A549 (cell line): ENCODE results near the gene RETNLB. TPM values are rescaled to one million over a fixed set of nuclear protein-coding genes. Genes with fewer than 3 reads are reported as not detected.

Experiments
- ATAC-seq, 2 experiments: fragments of 200-7000 bp in 1 of 2; fragments of >200 bp in 1 of 2; cut with Nextera tagmentation in 1 of 2; cut with Tn5 transposase in 1 of 2; 3 replicates each; pipeline versions ENCODE4 v1.8.0 to v1.9.1; 2018 to 2020; ENCODE audit warnings: mild to moderate bottlenecking in 1 of 2, moderate library complexity in 1 of 2
- CTCF ChIA-PET: fragments of 300-600 bp; sonication (Branson Sonifier 250); formaldehyde crosslinking; extraction: SDS; loops from one replicate; lab custom pipeline; 2021; ENCODE audit warnings: antibody characterized with exemption, inconsistent platforms; lab: Yijun Ruan, JAX
- POLR2A ChIA-PET: fragments of 350-600 bp; formaldehyde crosslinking; extraction: SDS; loops from one replicate; lab custom pipeline; 2021; ENCODE audit warnings: antibody characterized with exemption, inconsistent platforms; lab: Yijun Ruan, JAX
- DNase-seq, 2 experiments: peaks; one replicate each; pipeline versions ENCODE4 v3.0.0 to v3.0.0-alpha.2; 2011 to 2016; ENCODE audit warnings: low read depth in 1 of 2, low spot score in 1 of 2
- FAIRE-seq: peaks from 2 replicates; lab custom pipeline; 2011; peaks lifted over from hg19 to GRCh38; lab: Jason Lieb, UNC
- H3K27ac ChIP-seq, 2 experiments: fragments of >200 bp; sonication (Bioruptor Twin); formaldehyde crosslinking; 3 replicates each; pipeline ENCODE4 v1.5.1; 2016 to 2017
- H3K4me1 ChIP-seq: fragments of >200 bp; sonication (Bioruptor Twin); formaldehyde crosslinking; 3 replicates; pipeline ENCODE4 v1.6.1; 2016
- H3K4me2 ChIP-seq: fragments of >200 bp; sonication (Bioruptor Twin); formaldehyde crosslinking; 3 replicates; pipeline ENCODE4 v1.6.1; 2016
- H3K4me3 ChIP-seq: fragments of >200 bp; sonication (Bioruptor Twin); formaldehyde crosslinking; 3 replicates; pipeline ENCODE4 v1.5.1; 2016
- H3K9me3 ChIP-seq: fragments of >200 bp; sonication (Bioruptor Twin); formaldehyde crosslinking; 3 replicates; pipeline ENCODE4 v1.6.1; 2016
- CBX8 ChIP-seq: fragments of 200-600 bp; sonication (generic); IDR thresholded peaks from 2 replicates; pipeline ENCODE4 v1.6.1; 2016
- CHD2 ChIP-seq: fragments of 150-350 bp; IDR thresholded peaks from 2 replicates; pipeline ENCODE4 v1.6.1; 2014; ENCODE audit warnings: low read length; ENCODE audit not compliant: partially characterized antibody
- CHD4 ChIP-seq: fragments of 200-600 bp; sonication (generic); IDR thresholded peaks from 2 replicates; pipeline ENCODE4 v1.6.1; 2016; ENCODE audit warnings: antibody characterized with exemption, mild to moderate bottlenecking, borderline replicate concordance
- EHMT2 ChIP-seq: fragments of 200-600 bp; sonication (generic); IDR thresholded peaks from 2 replicates; pipeline ENCODE4 v1.6.1; 2016; ENCODE audit warnings: antibody characterized with exemption, low read depth, mild to moderate bottlenecking, moderate library complexity
- ESRRA ChIP-seq: fragments of 150-350 bp; IDR thresholded peaks from 2 replicates; pipeline ENCODE4 v1.6.1; 2014; ENCODE audit warnings: mild to moderate bottlenecking, low read length, borderline replicate concordance
- FOSB ChIP-seq: fragments of 250-450 bp; sonication (Bioruptor Pico); IDR thresholded peaks from 2 replicates; pipeline ENCODE4 v1.5.0; 2020; ENCODE audit warnings: mild to moderate bottlenecking, moderate library complexity
- HDAC2 ChIP-seq: fragments of 200-600 bp; sonication (generic); IDR thresholded peaks from 2 replicates; pipeline ENCODE4 v1.6.1; 2016
- HOXB13 ChIP-seq: fragments of 250-450 bp; sonication (Bioruptor Pico); IDR thresholded peaks from 2 replicates; pipeline ENCODE4 v1.5.0; 2020; ENCODE audit warnings: low read depth, mild to moderate bottlenecking, moderate library complexity
- HOXB5 ChIP-seq: fragments of 250-450 bp; sonication (Bioruptor Pico); IDR thresholded peaks from 2 replicates; pipeline ENCODE4 v1.5.0; 2020; ENCODE audit warnings: mild to moderate bottlenecking, moderate library complexity
- JUN ChIP-seq, 2 experiments: fragments of >200 bp; sonication (Bioruptor Twin); formaldehyde crosslinking; IDR thresholded peaks; 2 replicates in 1 of 2; 3 replicates in 1 of 2; pipeline ENCODE4 v1.6.1; 2016 to 2017
- JUNB ChIP-seq: fragments of >200 bp; sonication (Bioruptor Twin); formaldehyde crosslinking; IDR thresholded peaks from 2 replicates; pipeline ENCODE4 v1.6.1; 2016
- KDM1A ChIP-seq: fragments of 200-600 bp; sonication (generic); IDR thresholded peaks from 2 replicates; pipeline ENCODE4 v1.6.1; 2016; ENCODE audit warnings: low read depth, mild to moderate bottlenecking
- MAFK ChIP-seq: fragments of 450-650 bp; IDR thresholded peaks from 2 replicates; pipeline ENCODE4 v1.6.1; 2014; ENCODE audit not compliant: partially characterized antibody
- MAZ ChIP-seq: fragments of 150-350 bp; IDR thresholded peaks from 2 replicates; pipeline ENCODE4 v1.6.1; 2014; ENCODE audit warnings: antibody characterized with exemption, low read depth, low read length, borderline replicate concordance
- NFE2L2 ChIP-seq: fragments of 150-350 bp; conservative IDR thresholded peaks from 2 replicates; pipeline ENCODE4 v1.6.1; 2014; ENCODE audit warnings: low read length
- POLR2AphosphoS2 ChIP-seq: conservative IDR thresholded peaks from 2 replicates; pipeline ENCODE4 v1.6.1; 2012; ENCODE audit warnings: low read length, improper control_type of control experiment, inconsistent platforms
- RAD21 ChIP-seq, 2 experiments: fragments of >200 bp in 1 of 2; sonication (Bioruptor Twin) in 1 of 2; formaldehyde crosslinking in 1 of 2; IDR thresholded peaks in 1 of 2; conservative IDR thresholded peaks in 1 of 2; 2 replicates in 1 of 2; 3 replicates in 1 of 2; pipeline ENCODE4 v1.6.1; 2012 to 2018; ENCODE audit warnings: inconsistent platforms in 1 of 2
- RFX5 ChIP-seq: fragments of 450-650 bp; IDR thresholded peaks from 2 replicates; pipeline ENCODE4 v1.7.1; 2014; ENCODE audit warnings: antibody characterized with exemption, mild to moderate bottlenecking, moderate library complexity
- SREBF2 ChIP-seq: fragments of 450-650 bp; IDR thresholded peaks from 2 replicates; pipeline ENCODE4 v1.6.1; 2014; ENCODE audit warnings: mild to moderate bottlenecking, moderate library complexity
- TFCP2L1 ChIP-seq: fragments of 250-450 bp; sonication (Bioruptor Pico); IDR thresholded peaks from 2 replicates; pipeline ENCODE4 v1.5.0; 2021; ENCODE audit warnings: mild to moderate bottlenecking
- ZC3H11A ChIP-seq: fragments of 450-650 bp; IDR thresholded peaks from 2 replicates; pipeline ENCODE4 v1.6.1; 2014; ENCODE audit warnings: antibody characterized with exemption, mild to moderate bottlenecking
- ZFP36 ChIP-seq: fragments of 450-650 bp; IDR thresholded peaks from 2 replicates; pipeline ENCODE4 v1.6.1; 2014; ENCODE audit warnings: borderline replicate concordance; ENCODE audit not compliant: partially characterized antibody
- ZSCAN20 ChIP-seq: fragments of 250-450 bp; sonication (Bioruptor Pico); IDR thresholded peaks from 2 replicates; pipeline ENCODE4 v1.8.0; 2022; ENCODE audit warnings: mild to moderate bottlenecking, moderate library complexity
- WGBS: methylation state at CpG from one replicate; pipeline ENCODE4 v1.1.6; 2017; ENCODE audit errors: missing lambda C conversion rate; 5-methylcytosine and 5-hydroxymethylcytosine counted together
- polyA plus RNA-seq, 4 experiments: library from polyadenylated mRNA; depleted of rRNA in 3 of 4; stranded (reverse); fragments of >200 nt; fragmentation: RNase III in 1 of 4; extraction: RNeasy Plus Mini Kit Qiagen cat#74134 plus additional on column Dnase treatment in 1 of 4; gene quantifications; 2 replicates in 3 of 4; 3 replicates in 1 of 4; pipeline ENCODE4 v1.2.3, GENCODE V29; 2011 to 2017
- TF ChIP-seq, protein P1 (sequence below): fragments of 450-650 bp; IDR thresholded peaks from 2 replicates; pipeline ENCODE4 v1.6.1; 2014; ENCODE audit warnings: antibody characterized with exemption
- TF ChIP-seq, protein P2 (sequence below): fragments of >200 bp; sonication (Bioruptor Twin); formaldehyde crosslinking; IDR thresholded peaks from 2 replicates; pipeline ENCODE4 v1.6.1; 2016
- TF ChIP-seq, protein P3 (sequence below): fragments of 250-450 bp; sonication (Bioruptor Pico); IDR thresholded peaks from 2 replicates; pipeline ENCODE4 v1.5.0; 2020; ENCODE audit warnings: low read depth, mild to moderate bottlenecking, moderate library complexity
- TF ChIP-seq, protein P4 (sequence below): fragments of >200 bp; sonication (Bioruptor Twin); formaldehyde crosslinking; IDR thresholded peaks from 3 replicates; pipeline ENCODE4 v1.6.1; 2016
- TF ChIP-seq, protein P5 (sequence below): IDR thresholded peaks from 2 replicates; pipeline ENCODE4 v1.6.1; 2012
- TF ChIP-seq, protein P6 (sequence below): fragments of >200 bp; sonication (Bioruptor Twin); formaldehyde crosslinking; IDR thresholded peaks from 3 replicates; pipeline ENCODE4 v1.5.1; 2016

The RETNLB gene
- polyA plus RNA-seq, 2 of the 4 experiments (the other 2 are of a cell fraction): not detected

DNA sequence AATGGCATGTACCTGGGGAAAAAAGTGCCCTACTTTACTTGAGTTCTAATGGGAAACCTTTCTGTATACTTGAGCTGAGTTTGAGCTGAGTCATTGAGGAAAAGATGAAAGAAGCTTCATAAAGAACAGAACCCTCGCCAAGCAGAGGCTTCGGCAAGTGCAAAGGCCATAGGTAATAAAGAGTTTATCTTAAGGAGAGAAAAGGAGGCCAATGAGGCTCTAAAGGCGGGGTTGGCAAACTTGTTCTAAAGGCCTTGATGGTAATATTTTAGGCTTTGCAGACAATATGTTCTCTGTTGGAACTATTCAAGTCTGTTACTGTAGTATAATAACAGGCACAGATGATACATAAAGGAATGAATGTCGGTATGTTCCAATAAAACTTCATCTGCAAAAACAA lies 47.8 kb upstream of the RETNLB start:
- ChIA-PET CTCF (no interaction called here), POLR2A (no interaction called here)
- DNase-seq (no peak), FAIRE-seq (no peak), ATAC-seq (no peak)
- no peaks in the 10 kb centered on the region for H3K4me1 ChIP-seq
- no peak overlapping the region for H3K4me3 ChIP-seq
- no peak overlapping the region for H3K27ac ChIP-seq
- H3K9me3 ChIP-seq: no peaks in the 10 kb centered on the region
- H3K4me2 ChIP-seq: no peak overlapping the region
- 51% methylated on average over 4 of the region's 4 CpGs for WGBS
- TF ChIP-seq, protein P1, sequence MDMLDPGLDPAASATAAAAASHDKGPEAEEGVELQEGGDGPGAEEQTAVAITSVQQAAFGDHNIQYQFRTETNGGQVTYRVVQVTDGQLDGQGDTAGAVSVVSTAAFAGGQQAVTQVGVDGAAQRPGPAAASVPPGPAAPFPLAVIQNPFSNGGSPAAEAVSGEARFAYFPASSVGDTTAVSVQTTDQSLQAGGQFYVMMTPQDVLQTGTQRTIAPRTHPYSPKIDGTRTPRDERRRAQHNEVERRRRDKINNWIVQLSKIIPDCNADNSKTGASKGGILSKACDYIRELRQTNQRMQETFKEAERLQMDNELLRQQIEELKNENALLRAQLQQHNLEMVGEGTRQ: no peak
- no peak for TF ChIP-seq RFX5
- TF ChIP-seq ZFP36: no peak
- TF ChIP-seq ZSCAN20 (CRISPR knock-in tag): no peak
- no peak for TF ChIP-seq CBX8
- no peak for TF ChIP-seq TFCP2L1
- TF ChIP-seq, protein P2, sequence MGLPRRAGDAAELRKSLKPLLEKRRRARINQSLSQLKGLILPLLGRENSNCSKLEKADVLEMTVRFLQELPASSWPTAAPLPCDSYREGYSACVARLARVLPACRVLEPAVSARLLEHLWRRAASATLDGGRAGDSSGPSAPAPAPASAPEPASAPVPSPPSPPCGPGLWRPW: no peak
- TF ChIP-seq ZC3H11A: no peak
- no peak for TF ChIP-seq HOXB5
- TF ChIP-seq MAFK: no peak
- TF ChIP-seq KDM1A: no peak
- TF ChIP-seq CHD4: no peak

DNA sequence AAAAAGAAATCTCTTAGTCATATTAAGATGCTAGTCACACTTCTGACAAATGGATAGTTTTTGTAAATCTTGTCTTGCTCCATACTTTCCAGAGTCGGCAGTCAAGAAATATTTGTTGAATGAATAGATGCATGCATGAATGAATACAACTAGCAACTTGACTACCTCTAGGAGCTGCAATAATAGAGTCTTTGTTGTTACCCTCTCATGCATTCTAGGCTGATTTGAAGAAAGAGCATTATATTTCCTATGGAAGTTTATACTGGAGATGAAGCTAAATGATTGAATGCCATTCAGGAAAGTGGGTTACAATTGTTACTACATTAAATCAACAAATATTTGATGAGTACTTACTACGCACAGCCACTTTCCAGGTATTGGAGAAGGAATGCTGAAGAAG lies 47.2 kb upstream of the RETNLB start:
- ATAC-seq: no peak
- H3K27ac ChIP-seq: no peak overlapping the region
- H3K4me3 ChIP-seq: no peak overlapping the region
- H3K4me1 ChIP-seq: no peaks in the 10 kb centered on the region
- POLR2A ChIA-PET: no interaction called here
- CTCF ChIA-PET: no interaction called here
- H3K4me2 ChIP-seq: no peak overlapping the region
- DNase-seq: no peak
- H3K9me3 ChIP-seq: no peaks in the 10 kb centered on the region
- no peak for FAIRE-seq
- no peak for TF ChIP-seq KDM1A
- TF ChIP-seq CHD2: no peak
- TF ChIP-seq HOXB13 (CRISPR knock-in tag): no peak
- no peak for TF ChIP-seq JUNB
- no peak for TF ChIP-seq HOXB5
- no peak for TF ChIP-seq ESRRA
- no peak for TF ChIP-seq SREBF2
- TF ChIP-seq FOSB: no peak
- TF ChIP-seq, protein P3, sequence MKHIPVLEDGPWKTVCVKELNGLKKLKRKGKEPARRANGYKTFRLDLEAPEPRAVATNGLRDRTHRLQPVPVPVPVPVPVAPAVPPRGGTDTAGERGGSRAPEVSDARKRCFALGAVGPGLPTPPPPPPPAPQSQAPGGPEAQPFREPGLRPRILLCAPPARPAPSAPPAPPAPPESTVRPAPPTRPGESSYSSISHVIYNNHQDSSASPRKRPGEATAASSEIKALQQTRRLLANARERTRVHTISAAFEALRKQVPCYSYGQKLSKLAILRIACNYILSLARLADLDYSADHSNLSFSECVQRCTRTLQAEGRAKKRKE: no peak
- TF ChIP-seq, protein P2: no peak
- TF ChIP-seq POLR2AphosphoS2: no peak
- TF ChIP-seq, protein P4, sequence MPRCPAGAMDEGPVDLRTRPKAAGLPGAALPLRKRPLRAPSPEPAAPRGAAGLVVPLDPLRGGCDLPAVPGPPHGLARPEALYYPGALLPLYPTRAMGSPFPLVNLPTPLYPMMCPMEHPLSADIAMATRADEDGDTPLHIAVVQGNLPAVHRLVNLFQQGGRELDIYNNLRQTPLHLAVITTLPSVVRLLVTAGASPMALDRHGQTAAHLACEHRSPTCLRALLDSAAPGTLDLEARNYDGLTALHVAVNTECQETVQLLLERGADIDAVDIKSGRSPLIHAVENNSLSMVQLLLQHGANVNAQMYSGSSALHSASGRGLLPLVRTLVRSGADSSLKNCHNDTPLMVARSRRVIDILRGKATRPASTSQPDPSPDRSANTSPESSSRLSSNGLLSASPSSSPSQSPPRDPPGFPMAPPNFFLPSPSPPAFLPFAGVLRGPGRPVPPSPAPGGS: no peak
- WGBS: 74% methylated on average over 2 of the region's 2 CpGs

DNA sequence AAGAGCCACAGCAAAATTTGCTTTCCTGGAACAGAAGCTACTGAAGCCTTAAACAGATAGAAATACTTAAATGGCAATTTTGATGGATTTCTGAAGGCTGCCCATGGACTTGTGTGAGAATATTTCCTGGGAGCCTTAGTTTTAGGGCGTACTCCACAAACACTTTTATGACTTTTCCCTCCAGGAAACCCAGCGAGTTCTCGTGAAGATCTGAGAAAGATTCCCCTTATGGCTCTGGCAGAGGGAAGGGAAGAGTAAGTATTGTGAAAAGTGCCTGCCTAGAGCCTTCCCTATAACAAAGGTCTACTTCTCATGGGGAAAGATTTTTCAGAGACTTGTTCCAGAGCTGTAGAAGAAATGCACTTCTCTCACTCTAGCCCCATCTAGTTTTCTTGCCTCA lies 34.3 kb upstream of the RETNLB start:
- FAIRE-seq (no peak), DNase-seq (no peak), ATAC-seq (no peak)
- H3K4me2 ChIP-seq: no peak overlapping the region
- CTCF ChIA-PET: no interaction called here
- no peak overlapping the region for H3K4me3 ChIP-seq
- no peaks in the 10 kb centered on the region for H3K4me1 ChIP-seq
- POLR2A ChIA-PET: no interaction called here
- WGBS: 10% methylated on average over 3 of the region's 3 CpGs
- H3K9me3 ChIP-seq: no peaks in the 10 kb centered on the region
- no peak overlapping the region for H3K27ac ChIP-seq
- no peak for TF ChIP-seq NFE2L2
- no peak for TF ChIP-seq MAZ
- TF ChIP-seq JUN (IDR thresholded peaks at IDR 0.05): no peak
- TF ChIP-seq, protein P3: no peak
- no peak for TF ChIP-seq HDAC2
- TF ChIP-seq, protein P5, sequence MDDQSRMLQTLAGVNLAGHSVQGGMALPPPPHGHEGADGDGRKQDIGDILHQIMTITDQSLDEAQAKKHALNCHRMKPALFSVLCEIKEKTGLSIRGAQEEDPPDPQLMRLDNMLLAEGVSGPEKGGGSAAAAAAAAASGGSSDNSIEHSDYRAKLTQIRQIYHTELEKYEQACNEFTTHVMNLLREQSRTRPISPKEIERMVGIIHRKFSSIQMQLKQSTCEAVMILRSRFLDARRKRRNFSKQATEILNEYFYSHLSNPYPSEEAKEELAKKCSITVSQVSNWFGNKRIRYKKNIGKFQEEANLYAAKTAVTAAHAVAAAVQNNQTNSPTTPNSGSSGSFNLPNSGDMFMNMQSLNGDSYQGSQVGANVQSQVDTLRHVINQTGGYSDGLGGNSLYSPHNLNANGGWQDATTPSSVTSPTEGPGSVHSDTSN: no peak
- no peak for TF ChIP-seq EHMT2
- TF ChIP-seq RAD21 (conservative IDR thresholded peaks at IDR 0.05 in 1 of 2, IDR thresholded peaks at IDR 0.05 in 1 of 2): no peak
- TF ChIP-seq, protein P6, sequence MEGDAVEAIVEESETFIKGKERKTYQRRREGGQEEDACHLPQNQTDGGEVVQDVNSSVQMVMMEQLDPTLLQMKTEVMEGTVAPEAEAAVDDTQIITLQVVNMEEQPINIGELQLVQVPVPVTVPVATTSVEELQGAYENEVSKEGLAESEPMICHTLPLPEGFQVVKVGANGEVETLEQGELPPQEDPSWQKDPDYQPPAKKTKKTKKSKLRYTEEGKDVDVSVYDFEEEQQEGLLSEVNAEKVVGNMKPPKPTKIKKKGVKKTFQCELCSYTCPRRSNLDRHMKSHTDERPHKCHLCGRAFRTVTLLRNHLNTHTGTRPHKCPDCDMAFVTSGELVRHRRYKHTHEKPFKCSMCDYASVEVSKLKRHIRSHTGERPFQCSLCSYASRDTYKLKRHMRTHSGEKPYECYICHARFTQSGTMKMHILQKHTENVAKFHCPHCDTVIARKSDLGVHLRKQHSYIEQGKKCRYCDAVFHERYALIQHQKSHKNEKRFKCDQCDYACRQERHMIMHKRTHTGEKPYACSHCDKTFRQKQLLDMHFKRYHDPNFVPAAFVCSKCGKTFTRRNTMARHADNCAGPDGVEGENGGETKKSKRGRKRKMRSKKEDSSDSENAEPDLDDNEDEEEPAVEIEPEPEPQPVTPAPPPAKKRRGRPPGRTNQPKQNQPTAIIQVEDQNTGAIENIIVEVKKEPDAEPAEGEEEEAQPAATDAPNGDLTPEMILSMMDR: no peak
